ENCODE results near the gene RRM1. TPM values are rescaled to one million over a fixed set of nuclear protein-coding genes. Genes with fewer than 3 reads are reported as not detected.

The RRM1 gene
- total RNA-seq, 1 donor, result 158 TPM

- TF ChIP-seq CTCF (IDR thresholded peaks at IDR 0.05; ENCODE audit: insufficient read depth, low read length), result no peak
- no peak for DNase-seq (ENCODE audit: low read depth)
- H3K4me3 ChIP-seq (ENCODE audit: low read depth, low read length), result no peak overlapping the region
Measured at GRCh38 chr11:4102711-4103110, 8.1 kb downstream of the RRM1 start.

- no peak for DNase-seq (ENCODE audit: low read depth)
- no peak overlapping the region for H3K4me3 ChIP-seq (ENCODE audit: low read depth, low read length)
- no peak for TF ChIP-seq CTCF (IDR thresholded peaks at IDR 0.05; ENCODE audit: insufficient read depth, low read length)
Measured at GRCh38 chr11:4103269-4103668, 8.7 kb downstream of the RRM1 start.

- no peak for DNase-seq (ENCODE audit: low read depth)
- TF ChIP-seq CTCF (IDR thresholded peaks at IDR 0.05; ENCODE audit: insufficient read depth, low read length), result no peak
- H3K4me3 ChIP-seq (ENCODE audit: low read depth, low read length), result no peak overlapping the region
Measured at GRCh38 chr11:4105916-4106315, 11.3 kb downstream of the RRM1 start.

- DNase-seq (ENCODE audit: low read depth), result no peak
- H3K4me3 ChIP-seq (ENCODE audit: low read depth, low read length), result no peak overlapping the region
- no peak for TF ChIP-seq CTCF (IDR thresholded peaks at IDR 0.05; ENCODE audit: insufficient read depth, low read length)
Measured at GRCh38 chr11:4111834-4112233, 17.2 kb downstream of the RRM1 start.

- no peak for DNase-seq (ENCODE audit: low read depth)
- no peak for TF ChIP-seq CTCF (IDR thresholded peaks at IDR 0.05; ENCODE audit: insufficient read depth, low read length)
- no peak overlapping the region for H3K4me3 ChIP-seq (ENCODE audit: low read depth, low read length)
Measured at GRCh38 chr11:4115128-4115527, 20.5 kb downstream of the RRM1 start.

- no peak overlapping the region for H3K4me3 ChIP-seq (ENCODE audit: low read depth, low read length)
- peak; percentile 57 for DNase-seq (ENCODE audit: low read depth)
- TF ChIP-seq CTCF (IDR thresholded peaks at IDR 0.05; ENCODE audit: insufficient read depth, low read length), result no peak
Measured at GRCh38 chr11:4118107-4118506, 23.5 kb downstream of the RRM1 start.

GRCh38 chr11:4123218-4123617, 28.6 kb downstream of the RRM1 start:
- H3K4me3 ChIP-seq (ENCODE audit: low read depth, low read length), result no peak overlapping the region
- DNase-seq (ENCODE audit: low read depth), result no peak
- no peak for TF ChIP-seq CTCF (IDR thresholded peaks at IDR 0.05; ENCODE audit: insufficient read depth, low read length)
